H9 (cell line): Measurements from ENCODE around the gene IGFBP4. TPM values are rescaled to one million over a fixed set of nuclear protein-coding genes. Genes with fewer than 3 reads are reported as not detected.
"Not testable (repeated sequence)": the region's sequence is repeated elsewhere in the genome, so short reads cannot be mapped to it uniquely, and the experiment has no call there.

ENCODE experiments used
- DNase-seq: peaks from one replicate; pipeline ENCODE4 v3.0.0-alpha.2; 2017
- H2AFZ ChIP-seq: one replicate; pipeline ENCODE4 v1.6.1; 2013; ENCODE audit warnings: mild to moderate bottlenecking, low read length, control low read depth, moderate library complexity
- H2AK5ac ChIP-seq: 2 replicates; pipeline ENCODE4 v1.6.1; 2013; ENCODE audit warnings: low read length, control low read depth, mixed read lengths; ENCODE audit not compliant: insufficient read length
- H2BK120ac ChIP-seq: one replicate; pipeline ENCODE4 v1.6.1; 2013; ENCODE audit warnings: low read depth, mild to moderate bottlenecking, low read length, control low read depth, inconsistent platforms; ENCODE audit not compliant: poor library complexity, severe bottlenecking
- H2BK12ac ChIP-seq: 2 replicates; pipeline ENCODE4 v1.6.1; 2013; ENCODE audit warnings: low read length, control low read depth, mixed read lengths, low read depth; ENCODE audit not compliant: insufficient read length
- H2BK15ac ChIP-seq: 2 replicates; pipeline ENCODE4 v1.6.1; 2013; ENCODE audit warnings: low read depth, low read length, control low read depth
- H2BK20ac ChIP-seq: one replicate; pipeline ENCODE4 v1.6.1; 2013; ENCODE audit warnings: low read depth, mild to moderate bottlenecking, low read length, control low read depth, inconsistent platforms; ENCODE audit not compliant: poor library complexity, severe bottlenecking
- H2BK5ac ChIP-seq: 2 replicates; pipeline ENCODE4 v1.6.1; 2013; ENCODE audit warnings: low read length, control low read depth, mixed read lengths; ENCODE audit not compliant: insufficient read length
- H3K14ac ChIP-seq: 2 replicates; pipeline ENCODE4 v1.6.1; 2013; ENCODE audit warnings: low read length, control low read depth; ENCODE audit not compliant: insufficient read depth
- H3K18ac ChIP-seq: 2 replicates; pipeline ENCODE4 v1.6.1; 2013; ENCODE audit warnings: low read depth, mild to moderate bottlenecking, mixed read lengths, low read length, control low read depth; ENCODE audit not compliant: insufficient read length
- H3K23ac ChIP-seq: 2 replicates; pipeline ENCODE4 v1.6.1; 2013; ENCODE audit warnings: low read length, control low read depth, mixed read lengths, low read depth; ENCODE audit not compliant: insufficient read length
- H3K23me2 ChIP-seq: 2 replicates; pipeline ENCODE4 v1.6.1; 2013; ENCODE audit warnings: low read depth, mild to moderate bottlenecking, mixed read lengths, low read length, control low read depth; ENCODE audit not compliant: insufficient read length, poor library complexity, severe bottlenecking
- H3K27ac ChIP-seq: 2 replicates; pipeline ENCODE4 v1.5.1; 2013; ENCODE audit warnings: low read length, control low read depth, mixed read lengths, low read depth; ENCODE audit not compliant: insufficient read length
- H3K27me3 ChIP-seq: 2 replicates; pipeline ENCODE4 v1.6.1; 2013; ENCODE audit warnings: low read length, control low read depth, inconsistent platforms; ENCODE audit not compliant: insufficient read depth
- H3K4ac ChIP-seq: 2 replicates; pipeline ENCODE4 v1.6.1; 2013; ENCODE audit warnings: low read depth, mild to moderate bottlenecking, control low read depth, inconsistent platforms, low read length, moderate library complexity
- H3K4me1 ChIP-seq: 2 replicates; pipeline ENCODE4 v1.6.1; 2013; ENCODE audit warnings: low read length, control low read depth, inconsistent platforms; ENCODE audit not compliant: insufficient read depth
- H3K4me2 ChIP-seq: 2 replicates; pipeline ENCODE4 v1.6.1; 2013; ENCODE audit warnings: low read length, control low read depth, mixed read lengths; ENCODE audit not compliant: insufficient read length, insufficient read depth
- H3K56ac ChIP-seq: 2 replicates; pipeline ENCODE4 v1.6.1; 2013; ENCODE audit warnings: low read depth, mild to moderate bottlenecking, mixed read lengths, low read length, control low read depth; ENCODE audit not compliant: insufficient read length
- H3K79me1 ChIP-seq: 2 replicates; pipeline ENCODE4 v1.6.1; 2013; ENCODE audit warnings: low read depth, mild to moderate bottlenecking, moderate library complexity, low read length, control low read depth, inconsistent platforms; ENCODE audit not compliant: insufficient read depth, poor library complexity, severe bottlenecking
- H3K79me2 ChIP-seq: 2 replicates; pipeline ENCODE4 v1.6.1; 2013; ENCODE audit warnings: low read length, control low read depth, inconsistent platforms; ENCODE audit not compliant: insufficient read depth
- H3K9ac ChIP-seq: 2 replicates; pipeline ENCODE4 v1.6.1; 2013; ENCODE audit warnings: low read length, control low read depth, mixed read lengths; ENCODE audit not compliant: insufficient read length; ENCODE audit errors: extremely low read depth
- H3K9me3 ChIP-seq: one replicate; pipeline ENCODE4 v1.6.1; 2013; ENCODE audit warnings: low read depth, low read length, inconsistent platforms; ENCODE audit not compliant: control insufficient read depth
- H3T11ph ChIP-seq: one replicate; pipeline ENCODE4 v1.6.1; 2013; ENCODE audit warnings: mild to moderate bottlenecking, low read length, control low read depth, inconsistent platforms
- H4K20me1 ChIP-seq: one replicate; pipeline ENCODE4 v1.6.1; 2013; ENCODE audit not compliant: control insufficient read depth, insufficient read length, insufficient read depth
- H4K5ac ChIP-seq: 2 replicates; pipeline ENCODE4 v1.6.1; 2013; ENCODE audit warnings: low read depth, mild to moderate bottlenecking, mixed read lengths, low read length, control low read depth; ENCODE audit not compliant: insufficient read length
- H4K8ac ChIP-seq: replicated peaks from 2 replicates; pipeline ENCODE4 v1.6.1; 2013; ENCODE audit warnings: low read length, control low read depth, mixed read lengths, low read depth; ENCODE audit not compliant: insufficient read length
- H4K91ac ChIP-seq: 2 replicates; pipeline ENCODE4 v1.6.1; 2013; ENCODE audit warnings: low read depth, mild to moderate bottlenecking, moderate library complexity, mixed read lengths, low read length, control low read depth; ENCODE audit not compliant: insufficient read length
- H3K27ac Mint-ChIP-seq, 3 experiments: 2 replicates in 2 of 3; 3 replicates in 1 of 3; pipeline ENCODE4 v1.8.0; 2020 to 2021; ENCODE audit warnings: mixed read lengths in 3 of 3, mild to moderate bottlenecking in 1 of 3, moderate library complexity in 1 of 3
- H3K27me3 Mint-ChIP-seq: 2 replicates; pipeline ENCODE4 v1.8.0; 2021; ENCODE audit warnings: low read depth, mild to moderate bottlenecking, moderate library complexity, mixed read lengths
- H3K36me3 Mint-ChIP-seq, 3 experiments: 2 replicates in 2 of 3; 3 replicates in 1 of 3; pipeline ENCODE4 v1.8.0; 2020 to 2021; ENCODE audit warnings: low read depth in 3 of 3, mixed read lengths in 3 of 3; ENCODE audit not compliant: insufficient read depth in 1 of 3
- H3K4me1 Mint-ChIP-seq, 2 experiments: 2 replicates each; pipeline ENCODE4 v1.8.0; 2020; ENCODE audit warnings: mixed read lengths in 2 of 2
- H3K4me3 Mint-ChIP-seq, 2 experiments: 2 replicates in 1 of 2; 3 replicates in 1 of 2; pipeline ENCODE4 v1.8.0; 2020 to 2021; ENCODE audit warnings: mild to moderate bottlenecking in 2 of 2, mixed read lengths in 2 of 2, moderate library complexity in 1 of 2
- H3K9me3 Mint-ChIP-seq, 2 experiments: 2 replicates in 1 of 2; 3 replicates in 1 of 2; pipeline ENCODE4 v1.8.0; 2020; ENCODE audit warnings: mild to moderate bottlenecking in 2 of 2, mixed read lengths in 2 of 2, moderate library complexity in 1 of 2
- CTCF ChIP-seq: fragments of 200-600 bp; sonication (generic); conservative IDR thresholded peaks from 3 replicates; pipeline ENCODE4 v1.8.0; 2021; ENCODE audit warnings: antibody characterized with exemption, mild to moderate bottlenecking
- WGBS: extraction: QIAGEN DNeasy Blood & Tissue Kit; methylation state at CpG from one replicate; pipeline ENCODE4 v1.1.7; 2013; ENCODE audit warnings: missing lambda C conversion rate, low lambda C conversion rate, mixed read lengths; ENCODE audit not compliant: insufficient read length; ENCODE audit errors: extremely low coverage; 5-methylcytosine and 5-hydroxymethylcytosine counted together
- total RNA-seq: library from RNA; stranded (reverse); gene quantifications from 2 replicates; pipeline ENCODE4 v1.2.1, GENCODE V29; 2021

The IGFBP4 gene
- total RNA-seq, 1 experiment from 2014 or later = 49.9 TPM

GRCh38 chr17:40407460-40407859 is 35.8 kb upstream of the IGFBP4 start:
- H4K8ac ChIP-seq = no peak overlapping the region
- no peak overlapping the region for H3K27ac ChIP-seq
- H3K4ac ChIP-seq = no peak overlapping the region
- no peaks in the 10 kb centered on the region for H3K23me2 ChIP-seq
- H4K91ac ChIP-seq = no peak overlapping the region
- Mint-ChIP-seq H3K27me3 (no peaks in the 10 kb centered on the region), H3K4me3 (no peak overlapping the region), H3K27ac (no peak overlapping the region), H3K36me3 (peaks cover 55 to 91% (median 89%) of the 10 kb centered on the region in 3 experiments; a peak in 6 of 7 replicates), H3K4me1 (peaks cover 22 to 28% of the 10 kb centered on the region in 2 experiments), H3K9me3 (no peaks in the 10 kb centered on the region)
- H4K20me1 ChIP-seq = no peaks in the 10 kb centered on the region
- H2AK5ac ChIP-seq = no peak overlapping the region
- H4K5ac ChIP-seq = no peak overlapping the region
- no peak overlapping the region for H3K18ac ChIP-seq
- no peak overlapping the region for H2BK5ac ChIP-seq
- H3K9me3 ChIP-seq = no peaks in the 10 kb centered on the region
- H2BK20ac ChIP-seq = no peak overlapping the region
- H3K9ac ChIP-seq = no peak overlapping the region
- no peak for DNase-seq
- no peak overlapping the region for H3K56ac ChIP-seq
- no peak overlapping the region for H3K4me2 ChIP-seq
- no CpG with 5 or more reads among the region's 3 CpGs for WGBS
- no peak overlapping the region for H3T11ph ChIP-seq
- H3K4me1 ChIP-seq = no peaks in the 10 kb centered on the region; the same call in 1 of the 2 replicates
- no peaks in the 10 kb centered on the region for H3K27me3 ChIP-seq
- H2AFZ ChIP-seq = no peak overlapping the region
- no peak overlapping the region for H3K14ac ChIP-seq
- H3K23ac ChIP-seq = no peak overlapping the region
- H3K79me2 ChIP-seq = no peaks in the 10 kb centered on the region
- H2BK120ac ChIP-seq = no peak overlapping the region
- no peaks in the 10 kb centered on the region for H3K79me1 ChIP-seq
- no peak overlapping the region for H2BK15ac ChIP-seq
- H2BK12ac ChIP-seq = no peak overlapping the region
- no peak for TF ChIP-seq CTCF

- peaks cover 58 to 88% (median 88%) of the 10 kb centered on the region in 3 experiments for H3K36me3 Mint-ChIP-seq
- not testable (repeated sequence) for H3K4ac ChIP-seq, H2BK20ac ChIP-seq, H2BK120ac ChIP-seq, H2BK5ac ChIP-seq, H3K27ac ChIP-seq, H2BK12ac ChIP-seq, H3K56ac ChIP-seq, H4K20me1 ChIP-seq, H3K23ac ChIP-seq, H4K5ac ChIP-seq, H3K4me3 Mint-ChIP-seq, H3K9me3 ChIP-seq, H3K23me2 ChIP-seq, H4K8ac ChIP-seq, H3K14ac ChIP-seq, H3K27me3 ChIP-seq, H3K9me3 Mint-ChIP-seq, H4K91ac ChIP-seq, H3T11ph ChIP-seq, DNase-seq, H2BK15ac ChIP-seq, H3K4me1 ChIP-seq, H3K9ac ChIP-seq, H2AK5ac ChIP-seq, H3K4me2 ChIP-seq, H3K18ac ChIP-seq, H3K79me2 ChIP-seq, H3K79me1 ChIP-seq, H2AFZ ChIP-seq, H3K27me3 Mint-ChIP-seq
- no CpG with 5 or more reads among the region's 4 CpGs for WGBS
- peaks cover 27 to 40% of the 10 kb centered on the region in 2 experiments for H3K4me1 Mint-ChIP-seq
- H3K27ac Mint-ChIP-seq = peak overlapping the region; percentile 7 to 98 (median 82); a peak in 3 of 7 replicates
Observed at GRCh38 chr17:40409540-40409939, 33.7 kb upstream of the IGFBP4 start.
